CD4-positive, alpha-beta T cell (primary cell): ENCODE data around the gene CD46. TPM values are rescaled to one million over a fixed set of nuclear protein-coding genes. Genes with fewer than 3 reads are reported as not detected.

Experiments
- ATAC-seq: fragments of 200-7000 bp; cut with Tn5 transposase; one replicate; pipeline ENCODE4 v1.10.0; 2022; ENCODE audit warnings: mild to moderate bottlenecking; ENCODE audit not compliant: poor library complexity
- CTCF ChIA-PET: fragments of 350-600 bp; sonication (Branson Sonifier 250); formaldehyde crosslinking; loops from one replicate; lab custom pipeline; 2021; ENCODE audit warnings: antibody characterized with exemption, inconsistent platforms; lab: Charles Lee
- POLR2A ChIA-PET: fragments of 350-600 bp; sonication (Branson Sonifier 250); formaldehyde crosslinking; loops from one replicate; lab custom pipeline; 2021; ENCODE audit warnings: antibody characterized with exemption, inconsistent platforms; lab: Charles Lee
- DNase-seq, 14 experiments: peaks; one replicate each; pipeline ENCODE4 v3.0.0-alpha.2; 2013 to 2020; ENCODE audit warnings: mixed read lengths in 2 of 14
- H3K27ac ChIP-seq, 2 donors: one replicate each; pipeline versions ENCODE4 v1.5.1 to v1.7.0; 2013; ENCODE audit warnings: low read length in 2 of 2, low read depth in 1 of 2, mild to moderate bottlenecking in 1 of 2
- H3K27me3 ChIP-seq, 2 experiments: 1 replicate in 1 of 2; 2 replicates in 1 of 2; pipeline versions ENCODE4 v1.6.1 to v1.7.0; 2013; ENCODE audit warnings: low read length in 2 of 2, control low read depth in 1 of 2, mild to moderate bottlenecking in 1 of 2, moderate library complexity in 1 of 2; ENCODE audit not compliant: insufficient read depth in 2 of 2, control insufficient read depth in 1 of 2
- H3K36me3 ChIP-seq: one replicate; pipeline ENCODE4 v1.6.1; 2013; ENCODE audit warnings: low read length, control low read depth; ENCODE audit not compliant: insufficient read depth
- H3K4me1 ChIP-seq: one replicate; pipeline ENCODE4 v1.6.1; 2013; ENCODE audit warnings: low read length, control low read depth; ENCODE audit not compliant: insufficient read depth
- H3K4me3 ChIP-seq: one replicate; pipeline ENCODE4 v1.5.1; 2013; ENCODE audit warnings: mild to moderate bottlenecking, low read length, moderate library complexity
- H3K9me3 ChIP-seq, 2 experiments: 1 replicate in 1 of 2; 2 replicates in 1 of 2; pipeline versions ENCODE4 v1.6.1 to v1.7.0; 2013; ENCODE audit warnings: low read length in 2 of 2, mild to moderate bottlenecking in 2 of 2, control low read depth in 1 of 2, moderate library complexity in 1 of 2; ENCODE audit not compliant: control insufficient read depth in 1 of 2, insufficient read depth in 1 of 2
- H3K27ac Mint-ChIP-seq: one replicate; pipeline ENCODE4 v1.8.0; 2020; ENCODE audit warnings: mixed read lengths
- H3K27me3 Mint-ChIP-seq: one replicate; pipeline ENCODE4 v1.8.0; 2021; ENCODE audit warnings: mixed read lengths
- H3K36me3 Mint-ChIP-seq: one replicate; pipeline ENCODE4 v1.8.0; 2021; ENCODE audit warnings: low read depth, mixed read lengths
- H3K4me1 Mint-ChIP-seq: one replicate; pipeline ENCODE4 v1.8.0; 2021; ENCODE audit warnings: low read depth, mixed read lengths
- H3K4me3 Mint-ChIP-seq: one replicate; pipeline ENCODE4 v1.8.0; 2020; ENCODE audit warnings: mild to moderate bottlenecking, mixed read lengths
- H3K9me3 Mint-ChIP-seq: one replicate; pipeline ENCODE4 v1.8.0; 2020; ENCODE audit warnings: mixed read lengths
- CTCF ChIP-seq: fragments of 200-600 bp; IDR thresholded peaks from one replicate; pipeline ENCODE4 v1.8.0; 2022; ENCODE audit warnings: antibody characterized with exemption, mild to moderate bottlenecking
- intact Hi-C, 2 experiments: fragments of 100-400 bp; cut with DNase I in 1 of 2; cut with micrococcal nuclease in 1 of 2; formaldehyde crosslinking; loops; one replicate each; pipeline versions ENCODE4 v1.15.1 to v1.9.0; 2023 to 2025; cut with DNase I, micrococcal nuclease
- total RNA-seq, 174 experiments: library from RNA in 2 of 174; stranded (reverse) in 2 of 174; gene quantifications; one replicate each; pipeline ENCODE4 v1.2.3 and lab custom pipeline; 2021 to 2026

CD46 gene
- total RNA-seq, 2 experiments from 2014 or later: 111 to 115 TPM

GRCh38 chr1:207837673-207838072 is 85.8 kb downstream of the CD46 start:
- H3K9me3 Mint-ChIP-seq: no peaks in the 10 kb centered on the region
- Histone ChIP-seq H3K36me3 (peaks cover 31% of the 10 kb centered on the region), H3K27ac (no peak overlapping the region), H3K9me3 (no peaks in the 10 kb centered on the region), H3K4me3 (no peak overlapping the region), H3K27me3 (no peaks in the 10 kb centered on the region), H3K4me1 (peaks cover 82% of the 10 kb centered on the region)
- H3K27ac Mint-ChIP-seq: peak overlapping the region; percentile 95
- no peak overlapping the region for H3K4me3 Mint-ChIP-seq
- intact Hi-C loops: no loop called here
- peaks cover 51% of the 10 kb centered on the region for H3K36me3 Mint-ChIP-seq
- no peak for ATAC-seq
- DNase-seq: no peak
- H3K4me1 Mint-ChIP-seq: peaks cover 95% of the 10 kb centered on the region
- no peak for TF ChIP-seq CTCF
- ChIA-PET POLR2A (interaction anchor here (0.8 to 1.4 kb wide), 2 partner anchors 15 to 24 kb away, joined by 4 to 6 read pairs; no protein-coding TSS in a partner anchor), CTCF (no interaction called here)
- no peaks in the 10 kb centered on the region for H3K27me3 Mint-ChIP-seq

- H3K4me1 ChIP-seq: peaks cover 75% of the 10 kb centered on the region
- H3K36me3 Mint-ChIP-seq: peaks cover 57% of the 10 kb centered on the region
- intact Hi-C loops: no loop called here
- no peaks in the 10 kb centered on the region for H3K9me3 Mint-ChIP-seq
- H3K9me3 ChIP-seq: no peaks in the 10 kb centered on the region
- H3K4me1 Mint-ChIP-seq: peaks cover 95% of the 10 kb centered on the region
- no peak overlapping the region for H3K27ac ChIP-seq
- H3K27me3 Mint-ChIP-seq: no peaks in the 10 kb centered on the region
- H3K36me3 ChIP-seq: peaks cover 37% of the 10 kb centered on the region
- TF ChIP-seq CTCF: no peak
- DNase-seq: no peak
- H3K27me3 ChIP-seq: no peaks in the 10 kb centered on the region
- POLR2A ChIA-PET: interaction anchor here (1.2 to 1.4 kb wide), 2 partner anchors 15 to 16 kb away, joined by 3 to 6 read pairs; no protein-coding TSS in a partner anchor
- no peak overlapping the region for H3K4me3 ChIP-seq
- peak overlapping the region; percentile 95 for H3K27ac Mint-ChIP-seq
- no peak for ATAC-seq
- CTCF ChIA-PET: interaction anchor here (1.2 to 1.4 kb wide), 3 partner anchors 9 to 47 kb away, joined by 4 read pairs; no protein-coding TSS in a partner anchor
- no peak overlapping the region for H3K4me3 Mint-ChIP-seq
Observed at GRCh38 chr1:207838156-207839082, 86.6 kb downstream of the CD46 start.

- H3K27ac ChIP-seq: peak overlapping the region in 1 of 2 donors; percentile 3
- ChIA-PET CTCF (interaction anchor here (0.7 to 1.4 kb wide), 4 partner anchors 10 to 46 kb away, joined by 3 to 4 read pairs (median 4); no protein-coding TSS in a partner anchor), POLR2A (interaction anchor here (1.2 to 1.4 kb wide), 2 partner anchors 15 to 17 kb away, joined by 3 to 6 read pairs; no protein-coding TSS in a partner anchor)
- H3K9me3 ChIP-seq: no peaks in the 10 kb centered on the region
- no peak for ATAC-seq
- H3K4me3 ChIP-seq: no peak overlapping the region
- no peak for DNase-seq
- intact Hi-C loops: no loop called here
- TF ChIP-seq CTCF: no peak
- peak overlapping the region; percentile 95 for H3K27ac Mint-ChIP-seq
- H3K9me3 Mint-ChIP-seq: no peaks in the 10 kb centered on the region
- peaks cover 64% of the 10 kb centered on the region for H3K36me3 Mint-ChIP-seq
- no peaks in the 10 kb centered on the region for H3K27me3 ChIP-seq
- H3K36me3 ChIP-seq: peaks cover 44% of the 10 kb centered on the region
- peaks cover 71% of the 10 kb centered on the region for H3K4me1 ChIP-seq
- no peaks in the 10 kb centered on the region for H3K27me3 Mint-ChIP-seq
- peaks cover 95% of the 10 kb centered on the region for H3K4me1 Mint-ChIP-seq
- H3K4me3 Mint-ChIP-seq: no peak overlapping the region
Observed at GRCh38 chr1:207839083-207839413, 87.2 kb downstream of the CD46 start.
